Aorta (tissue), 5 donors: ENCODE data around the gene PMP22. TPM values are rescaled to one million over a fixed set of nuclear protein-coding genes. Genes with fewer than 3 reads are reported as not detected.

Experiments used
- ATAC-seq: fragments of 200-7000 bp; cut with Tn5 transposase; one replicate; pipeline ENCODE4 v1.9.1; 2022; ENCODE audit warnings: moderate library complexity; ENCODE audit not compliant: low FRiP score
- DNase-seq, 2 donors: peaks; one replicate each; pipeline ENCODE4 v3.0.0-alpha.2; 2020
- H3K27ac ChIP-seq, 2 donors: one replicate each; pipeline ENCODE4 v1.5.1; 2013; ENCODE audit warnings: low read length in 2 of 2, mild to moderate bottlenecking in 2 of 2, moderate library complexity in 2 of 2, control low read depth in 1 of 2, inconsistent platforms in 1 of 2, low read depth in 1 of 2
- H3K27me3 ChIP-seq, 2 donors: one replicate each; pipeline ENCODE4 v1.6.1; 2013; ENCODE audit warnings: control low read depth in 1 of 2, low read length in 1 of 2, mild to moderate bottlenecking in 1 of 2, moderate library complexity in 1 of 2; ENCODE audit not compliant: insufficient read depth in 2 of 2, control insufficient read depth in 1 of 2
- H3K36me3 ChIP-seq, 2 donors: one replicate each; pipeline ENCODE4 v1.6.1; 2013; ENCODE audit warnings: control low read depth in 1 of 2, low read length in 1 of 2, mild to moderate bottlenecking in 1 of 2; ENCODE audit not compliant: insufficient read depth in 2 of 2, control insufficient read depth in 1 of 2
- H3K4me1 ChIP-seq, 2 donors: one replicate each; pipeline ENCODE4 v1.6.1; 2013; ENCODE audit warnings: low read length in 2 of 2, control low read depth in 1 of 2, mild to moderate bottlenecking in 1 of 2, moderate library complexity in 1 of 2; ENCODE audit not compliant: insufficient read depth in 2 of 2, control insufficient read depth in 1 of 2
- H3K4me3 ChIP-seq, 2 donors: one replicate each; pipeline ENCODE4 v1.5.1; 2013; ENCODE audit warnings: low read length in 2 of 2, control low read depth in 1 of 2, mild to moderate bottlenecking in 1 of 2
- H3K9me3 ChIP-seq: one replicate; pipeline ENCODE4 v1.6.1; 2013; ENCODE audit warnings: mild to moderate bottlenecking, low read length; ENCODE audit not compliant: control insufficient read depth
- WGBS, 2 donors: extraction: QIAGEN DNeasy Blood & Tissue Kit; methylation state at CpG; one replicate each; pipeline ENCODE4 v1.1.7; 2013; 5-methylcytosine and 5-hydroxymethylcytosine counted together
- intact Hi-C, 2 donors: fragments of 100-400 bp; cut with DNase I; formaldehyde crosslinking; loops; one replicate each; pipeline versions ENCODE4 v1.14.2 to v1.15.0; 2022
- polyA plus RNA-seq, 2 donors: library from polyadenylated mRNA; stranded (reverse); fragments of 200-250 nt; gene quantifications; one replicate each; pipeline ENCODE4 v1.2.3, GENCODE V29; 2013
- total RNA-seq, 2 donors: library from RNA; stranded (reverse); fragmentation: NEBNext Ultra II Directional; extraction: Animal tissue kit (Norgen Biotek cat#: 25700); gene quantifications; one replicate each; pipeline ENCODE4 v1.2.1, GENCODE V29; 2021
- donor health status: healthy with polysubstance abuse.
- donor health status: Bipolar disorder and iron deficiency.
- donor health status: DM: no; HTN: no; CAD: no.
- donor health status: DM: no; HTN: no; CAD: no.
- donor health status: DM: yes; HTN: yes; CAD: no.

Gene PMP22
- total and polyA plus RNA-seq, 4 donors = 87.8 to 226 (median 134) TPM

DNA sequence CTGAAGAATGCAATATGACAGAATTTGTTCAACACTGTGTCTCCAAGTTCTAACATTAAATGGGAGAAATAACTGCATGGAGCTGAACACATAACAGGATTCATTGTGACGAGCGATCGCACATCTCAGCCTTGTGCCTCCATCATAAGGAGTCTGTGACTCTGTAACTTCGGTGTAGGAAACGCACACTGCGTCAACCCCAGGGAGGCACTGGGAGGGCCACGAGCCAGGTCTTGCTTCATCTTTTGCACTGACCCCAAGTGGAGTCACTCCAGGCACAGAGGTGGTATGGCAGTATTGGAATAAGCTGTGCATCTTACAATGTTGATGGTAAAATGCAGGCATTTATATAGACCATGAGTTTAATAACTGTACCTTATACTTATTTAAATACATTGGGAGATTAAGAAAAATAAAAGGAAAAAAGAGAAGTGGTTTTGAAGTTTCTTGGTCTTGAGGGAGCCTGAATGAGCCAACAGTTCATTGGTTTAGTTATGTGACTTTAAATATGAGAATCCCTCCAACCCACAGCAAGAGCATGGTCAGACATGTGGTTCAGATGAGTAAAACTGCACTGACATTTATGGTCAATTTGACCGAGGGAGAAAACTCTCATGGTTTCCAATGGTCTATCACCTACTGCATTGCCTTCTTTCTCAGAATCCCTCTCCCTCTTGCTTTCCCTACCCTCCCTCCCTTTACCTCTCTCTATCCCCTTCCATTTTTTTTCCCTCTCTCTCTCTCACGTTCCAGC is 5.7 kb upstream of the PMP22 start:
- Histone ChIP-seq H3K9me3 (no peaks in the 10 kb centered on the region), H3K36me3 (no peaks in the 10 kb centered on the region), H3K4me3 (no peak overlapping the region), H3K4me1 (no peaks in the 10 kb centered on the region), H3K27ac (no peak overlapping the region), H3K27me3 (no peaks in the 10 kb centered on the region)
- intact Hi-C loops = loop anchor here in 1 of 2 donors (1.0 kb wide), 1 partner anchor 13 kb away; no protein-coding TSS in a partner anchor
- no peak for ATAC-seq
- WGBS, 2 donors = 92 to 93% methylated on average over 9 of the region's 9 CpGs
- DNase-seq = no peak

DNA sequence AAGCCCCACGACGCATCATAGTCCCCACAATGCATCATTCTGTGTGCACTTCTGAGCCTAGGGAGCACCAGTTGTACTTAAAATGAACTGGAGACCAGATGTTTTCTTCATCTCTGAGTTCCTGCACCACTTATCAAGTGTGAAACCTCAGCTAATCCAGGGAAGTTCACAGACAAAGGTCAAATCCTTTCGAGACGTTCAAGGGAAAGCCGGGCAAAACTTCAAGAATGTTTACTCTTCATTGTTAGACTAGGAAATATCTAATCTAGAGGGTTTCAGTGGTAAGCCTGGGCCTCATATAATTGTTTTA is 4.6 kb upstream of the PMP22 start:
- Histone ChIP-seq H3K9me3 (no peaks in the 10 kb centered on the region), H3K4me1 (no peaks in the 10 kb centered on the region)
- ATAC-seq = no peak

DNA sequence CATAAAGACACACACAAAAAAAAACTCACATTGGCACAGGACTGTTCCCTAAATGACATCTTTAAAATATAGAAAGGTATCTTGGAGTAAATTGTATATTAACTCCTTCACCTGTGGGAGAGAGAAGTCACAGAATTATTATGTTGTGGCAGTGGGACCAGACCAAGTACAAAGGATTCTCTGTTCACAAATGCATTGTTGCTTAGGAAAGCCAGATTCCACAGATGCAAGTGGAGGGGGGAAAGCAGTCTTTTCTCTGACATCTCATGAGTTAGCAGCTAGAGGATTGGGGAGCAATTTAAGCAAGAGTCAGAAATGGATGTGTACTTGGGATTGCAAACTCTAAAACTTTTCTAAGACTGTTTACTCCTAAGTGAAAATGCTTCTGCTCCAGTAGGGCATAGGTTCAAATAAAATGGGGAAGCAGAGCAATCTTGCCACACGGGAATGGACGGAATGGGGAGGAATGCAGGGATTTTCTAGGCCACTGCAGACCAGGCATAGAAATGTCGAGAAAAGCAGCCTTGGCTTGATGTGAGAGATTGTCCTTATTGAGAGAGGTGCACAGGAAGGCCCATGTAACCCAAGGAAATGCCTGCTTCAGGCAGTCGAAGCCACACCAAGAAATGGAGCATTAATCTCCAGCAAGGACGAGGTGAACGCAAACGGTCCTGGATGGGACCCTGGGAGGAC is 4.1 kb upstream of the PMP22 start:
- Histone ChIP-seq H3K4me1 (no peaks in the 10 kb centered on the region), H3K4me3 (no peak overlapping the region), H3K36me3 (no peaks in the 10 kb centered on the region), H3K27me3 (no peaks in the 10 kb centered on the region), H3K9me3 (no peaks in the 10 kb centered on the region), H3K27ac (no peak overlapping the region)
- 80 to 81% methylated on average over 7 of the region's 7 CpGs for WGBS, 2 donors
- DNase-seq (no peak), ATAC-seq (no peak)
- intact Hi-C loops = loop anchor here in 1 of 2 donors (5.0 kb wide), 1 partner anchor 63 kb away; no protein-coding TSS in a partner anchor

More for the DNA sequence above, 4.6 kb upstream of the PMP22 start:
- Histone ChIP-seq H3K4me3 (no peak overlapping the region), H3K27ac (no peak overlapping the region), H3K36me3 (no peaks in the 10 kb centered on the region), H3K27me3 (no peaks in the 10 kb centered on the region)
- 84 to 86% methylated on average over 5 of the region's 5 CpGs for WGBS, 2 donors
- intact Hi-C loops = loop anchor here in 1 of 2 donors (5.0 kb wide), 1 partner anchor 63 kb away; no protein-coding TSS in a partner anchor
- DNase-seq = no peak

DNA sequence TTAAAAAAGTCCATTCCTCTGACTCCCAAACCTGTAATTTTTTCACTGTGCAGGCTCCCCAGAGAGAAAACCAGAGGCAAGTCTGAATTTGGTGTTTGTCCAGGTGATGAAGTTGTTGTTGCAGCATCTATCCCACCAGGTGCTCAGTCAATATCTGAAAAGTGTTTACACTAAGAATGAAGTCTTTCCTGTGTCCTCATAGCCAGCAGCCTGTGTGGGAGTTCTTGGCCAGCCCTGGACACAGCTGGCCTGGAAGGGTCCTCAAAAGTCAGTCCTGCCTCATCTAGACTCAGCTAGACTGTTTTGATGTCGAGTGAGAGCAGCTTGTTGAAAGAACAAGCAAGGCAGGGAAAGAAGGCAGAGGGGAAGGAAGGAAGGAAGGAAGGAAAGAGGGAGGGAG is 3.3 kb upstream of the PMP22 start:
- DNase-seq = no peak
- WGBS, 2 donors = 25 to 41% methylated on average over 1 of the region's 1 CpG
- H3K27ac ChIP-seq = no peak overlapping the region

DNA sequence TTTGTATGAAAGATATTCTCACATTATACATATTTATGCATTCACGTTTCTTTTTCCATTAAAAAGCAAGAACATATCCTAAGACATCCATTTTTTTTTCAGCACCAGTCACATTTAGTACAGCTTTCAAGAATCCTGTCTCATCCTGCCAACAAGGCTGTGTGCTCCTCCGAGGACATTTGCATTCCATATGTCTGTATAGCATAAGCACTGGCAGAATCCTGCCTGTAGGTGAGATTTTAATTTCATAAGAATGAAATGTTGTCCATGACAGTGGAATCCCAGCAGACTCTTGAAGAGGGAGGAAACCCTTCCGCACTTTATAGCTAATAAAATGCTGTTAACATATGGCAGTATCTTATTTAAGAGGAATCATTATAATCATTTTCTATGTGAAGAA is 2.9 kb upstream of the PMP22 start:
- DNase-seq (no peak), ATAC-seq (no peak)
- no peaks in the 10 kb centered on the region for H3K27me3 ChIP-seq
- no peak overlapping the region for H3K4me3 ChIP-seq
- WGBS, 2 donors = 72 to 76% methylated on average over 3 of the region's 3 CpGs
- no peaks in the 10 kb centered on the region for H3K9me3 ChIP-seq
- H3K36me3 ChIP-seq = no peaks in the 10 kb centered on the region
- H3K4me1 ChIP-seq = no peaks in the 10 kb centered on the region
- intact Hi-C loops = loop anchor here in 1 of 2 donors (5.0 kb wide), 1 partner anchor 64 kb away; no protein-coding TSS in a partner anchor
- H3K27ac ChIP-seq = no peak overlapping the region

More for the DNA sequence above, 3.3 kb upstream of the PMP22 start:
- intact Hi-C loops = loop anchor here in 1 of 2 donors (5.0 kb wide), 1 partner anchor 64 kb away; no protein-coding TSS in a partner anchor
- no peak overlapping the region for H3K4me3 ChIP-seq
- H3K4me1 ChIP-seq = no peaks in the 10 kb centered on the region
- H3K9me3 ChIP-seq = no peaks in the 10 kb centered on the region
- H3K27me3 ChIP-seq = no peaks in the 10 kb centered on the region
- no peak for ATAC-seq
- no peaks in the 10 kb centered on the region for H3K36me3 ChIP-seq

DNA sequence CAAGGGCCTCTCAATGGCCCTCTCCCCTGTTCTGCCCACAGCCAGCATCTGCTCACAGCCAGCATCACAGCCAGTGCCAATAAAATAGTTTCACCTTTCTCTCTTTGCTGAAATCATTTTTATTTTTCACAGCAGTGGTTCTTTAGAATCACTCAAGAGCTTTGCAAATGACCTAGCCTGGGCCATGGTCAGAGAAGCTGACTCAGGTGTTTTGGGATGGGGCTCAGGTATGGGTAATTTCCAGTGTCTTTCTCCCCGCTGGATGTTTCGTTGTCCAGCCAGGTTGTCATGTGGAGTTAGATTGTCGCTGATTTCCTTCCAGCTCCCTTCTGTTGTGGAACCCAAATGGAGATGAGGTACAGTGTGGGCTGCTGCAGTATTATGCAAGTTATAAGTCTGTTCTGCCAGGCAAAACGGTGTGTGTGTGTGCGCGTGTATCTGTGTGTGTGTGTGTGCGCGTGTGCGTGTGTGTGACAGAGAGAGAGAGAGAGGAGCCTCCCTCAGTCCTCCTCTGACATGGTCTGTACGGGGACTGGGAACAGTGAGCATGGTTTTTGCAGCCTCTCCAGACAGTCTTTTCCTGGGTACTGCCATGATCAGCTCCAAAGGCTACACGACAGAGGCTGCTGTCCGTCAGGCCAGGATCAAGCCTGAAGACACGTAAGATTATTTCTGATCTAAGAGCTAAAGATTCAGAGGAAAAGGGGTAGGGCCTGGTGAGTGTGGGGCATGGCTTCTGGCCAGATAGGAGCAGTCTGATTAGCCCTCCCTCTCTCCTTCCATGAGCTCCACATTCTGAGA is 1.4 kb upstream of the PMP22 start:
- ATAC-seq (no peak), DNase-seq (no peak)
- Histone ChIP-seq H3K27me3 (no peaks in the 10 kb centered on the region), H3K4me3 (no peak overlapping the region), H3K27ac (no peak overlapping the region), H3K36me3 (no peaks in the 10 kb centered on the region), H3K9me3 (no peaks in the 10 kb centered on the region), H3K4me1 (no peaks in the 10 kb centered on the region)
- intact Hi-C loops = loop anchor here in 1 of 2 donors (5.0 kb wide), 1 partner anchor 66 kb away; no protein-coding TSS in a partner anchor
- 88% methylated on average over 13 of the region's 13 CpGs for WGBS, 2 donors

DNA sequence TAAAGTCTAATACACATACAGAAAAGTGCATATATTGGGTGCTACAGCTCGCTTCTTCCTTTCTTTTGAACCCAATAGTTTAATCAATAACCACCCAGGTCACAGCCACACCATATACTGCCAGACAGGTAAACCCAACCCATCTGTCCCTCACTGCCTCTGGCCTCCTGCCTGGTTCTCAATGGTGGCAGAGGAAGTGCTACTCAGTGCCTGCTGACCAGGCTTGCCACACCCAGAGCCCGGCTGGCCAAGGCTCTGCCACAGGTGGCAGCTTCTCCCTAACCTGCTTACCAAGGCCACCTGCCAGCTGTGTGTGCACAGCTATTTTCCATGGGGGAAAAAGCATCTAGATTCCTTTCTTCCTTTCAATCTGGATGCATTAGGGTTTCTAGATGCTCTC is 584 bp downstream of the PMP22 start:
- peak in 1 of 2 donors; percentile 57 for DNase-seq
- intact Hi-C loops = loop anchor here in 1 of 2 donors (5.0 kb wide), 2 partner anchors 78 to 148 kb away; partner anchors contain the start of gene TEKT3
- 67 to 78% methylated on average over 2 of the region's 2 CpGs for WGBS, 2 donors
- Histone ChIP-seq H3K9me3 (no peaks in the 10 kb centered on the region), H3K36me3 (no peaks in the 10 kb centered on the region), H3K27ac (no peak overlapping the region), H3K4me1 (no peaks in the 10 kb centered on the region), H3K27me3 (no peaks in the 10 kb centered on the region), H3K4me3 (no peak overlapping the region)
- no peak for ATAC-seq

DNA sequence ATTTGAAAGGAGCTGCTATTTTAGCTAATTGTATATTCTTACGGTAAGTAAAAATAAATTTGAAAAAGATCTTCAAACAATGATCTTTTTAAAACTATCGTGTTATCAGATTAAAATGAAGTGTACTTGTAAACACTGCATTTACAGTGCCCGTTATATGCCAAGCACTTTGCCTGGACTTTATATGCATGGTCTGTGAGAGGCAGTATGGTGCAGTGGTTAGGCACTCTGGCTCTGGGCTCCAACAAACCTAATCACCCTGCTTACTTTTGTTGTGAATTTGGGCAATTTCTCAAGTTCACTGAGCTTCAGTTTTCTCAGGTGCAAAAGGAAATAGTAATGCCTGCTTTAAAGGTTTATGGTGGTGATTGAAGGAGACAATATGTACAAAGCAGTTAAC is 1.4 kb downstream of the PMP22 start:
- no peaks in the 10 kb centered on the region for H3K27me3 ChIP-seq
- ATAC-seq = no peak
- no peak for DNase-seq
- H3K4me1 ChIP-seq = no peaks in the 10 kb centered on the region
- no peak overlapping the region for H3K4me3 ChIP-seq
- H3K9me3 ChIP-seq = no peaks in the 10 kb centered on the region
- 6 to 7% methylated on average over 3 of the region's 3 CpGs for WGBS, 2 donors
- H3K36me3 ChIP-seq = no peaks in the 10 kb centered on the region
- intact Hi-C loops = loop anchor here in 1 of 2 donors (2.0 to 5.0 kb wide), 3 partner anchors 79 to 735 kb away; partner anchors contain the start of genes TEKT3, TTC19 and ZSWIM7
- no peak overlapping the region for H3K27ac ChIP-seq
